Fibroblast of pulmonary artery (primary cell): ENCODE results near the gene FBLN2.

ENCODE experiments used
- DNase-seq: peaks from one replicate; pipeline ENCODE4 v3.0.0-alpha.2; 2010; ENCODE audit warnings: low read depth
- H3K4me3 ChIP-seq: replicated peaks from 2 replicates; pipeline ENCODE4 v1.5.1; 2011; ENCODE audit warnings: low read depth, mild to moderate bottlenecking, control low read depth, low read length, moderate library complexity
- CTCF ChIP-seq: IDR thresholded peaks from 2 replicates; pipeline ENCODE4 v1.5.1; 2011; ENCODE audit warnings: mild to moderate bottlenecking, control low read depth, low read length, inconsistent platforms; ENCODE audit errors: missing control alignments

The FBLN2 gene

GRCh38 chr3:13612829-13613228 is 63.9 kb downstream of the FBLN2 start:
- no peak for TF ChIP-seq CTCF
- no peak overlapping the region for H3K4me3 ChIP-seq
- DNase-seq: no peak

DNA sequence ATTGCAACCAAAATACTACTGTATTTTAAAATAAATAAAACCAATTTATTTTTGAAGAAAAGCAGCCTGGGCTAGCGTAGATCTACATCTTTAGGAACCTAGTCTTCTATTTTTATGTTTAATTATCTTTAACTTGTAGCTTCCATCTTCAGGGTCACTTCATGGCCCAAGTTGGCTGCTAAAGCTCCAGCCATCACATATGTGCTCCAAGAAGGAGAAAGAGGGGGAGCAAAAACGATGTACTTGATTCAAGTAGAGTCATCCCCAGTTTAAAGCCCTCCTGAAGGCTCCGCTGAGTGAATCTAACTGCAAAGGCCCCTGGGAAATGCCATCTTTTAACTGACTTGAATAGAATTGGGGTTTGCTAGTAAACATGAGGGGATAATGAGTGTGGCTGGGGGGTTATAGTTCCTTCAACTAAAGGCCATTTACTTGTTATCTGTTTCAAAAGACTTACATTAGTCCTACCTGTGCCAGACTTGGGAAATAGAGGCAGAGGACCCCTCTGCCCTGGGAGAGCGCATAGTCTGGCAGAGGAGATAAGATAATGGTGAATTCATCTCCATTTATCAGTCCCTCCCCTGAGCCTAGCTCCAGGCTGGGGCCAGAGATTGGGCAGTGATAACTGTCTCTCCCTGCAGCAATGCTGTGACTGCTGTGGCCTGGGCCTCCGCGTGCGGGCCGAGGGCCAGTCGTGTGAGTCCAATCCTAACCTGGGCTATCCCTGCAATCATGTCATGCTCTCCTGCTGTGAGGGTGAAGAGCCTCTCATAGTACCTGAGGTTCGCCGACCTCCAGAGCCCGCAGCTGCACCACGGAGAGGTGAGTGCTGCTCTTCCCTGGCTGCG is 64.6 kb downstream of the FBLN2 start:
- no peak for DNase-seq
- TF ChIP-seq CTCF: no peak
- H3K4me3 ChIP-seq: no peak overlapping the region

DNA sequence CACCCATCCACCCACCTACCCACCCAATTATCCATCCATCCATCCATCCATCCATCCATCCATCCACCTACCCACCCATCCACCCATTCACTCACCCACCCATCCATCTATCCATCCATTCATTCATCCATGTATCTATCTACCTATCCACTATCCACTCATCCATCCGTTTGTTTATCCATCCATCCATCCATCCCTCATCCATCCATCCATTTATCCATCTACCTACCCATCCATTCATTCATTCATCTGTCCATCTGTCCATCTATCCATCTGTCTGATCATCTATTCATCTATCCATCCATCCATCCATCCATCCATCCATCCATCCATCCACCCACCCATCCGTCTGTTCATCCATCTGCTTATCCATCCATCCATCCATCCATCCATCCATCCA is 65.7 kb downstream of the FBLN2 start:
- no peak for TF ChIP-seq CTCF

DNA sequence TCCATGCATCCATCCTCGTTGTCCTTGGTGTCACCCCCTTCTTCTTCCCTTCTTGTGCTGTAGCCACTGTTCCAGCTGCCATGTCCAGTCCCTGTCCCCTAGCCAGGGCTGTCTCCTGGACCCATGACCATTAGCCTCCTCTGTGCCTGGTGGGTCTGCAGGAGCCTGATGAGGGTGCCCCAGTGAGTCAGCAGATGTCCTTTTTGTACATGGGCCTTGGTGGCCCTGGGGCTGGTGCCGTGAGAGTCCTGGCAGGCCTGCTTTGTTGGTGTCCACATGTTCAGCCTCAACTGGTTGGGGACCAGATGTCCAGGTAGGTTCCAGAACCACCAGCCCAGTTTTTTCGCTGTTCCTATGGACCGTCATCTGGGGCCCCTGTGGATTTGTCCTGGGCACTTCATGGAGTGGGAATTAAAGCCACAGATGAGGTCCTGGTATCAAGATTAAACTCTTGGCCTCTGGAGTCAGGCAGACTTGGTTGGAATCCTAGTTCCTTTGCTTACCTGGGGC is 66.1 kb downstream of the FBLN2 start:
- TF ChIP-seq CTCF: no peak
- DNase-seq: no peak
- no peak overlapping the region for H3K4me3 ChIP-seq

More for the DNA sequence above, 65.7 kb downstream of the FBLN2 start:
- DNase-seq: no peak
- H3K4me3 ChIP-seq: no peak overlapping the region

- TF ChIP-seq CTCF: no peak
- DNase-seq: no peak
- no peak overlapping the region for H3K4me3 ChIP-seq
These were observed 67.4 kb downstream of the FBLN2 start for GRCh38 chr3:13616359-13616758.

DNA sequence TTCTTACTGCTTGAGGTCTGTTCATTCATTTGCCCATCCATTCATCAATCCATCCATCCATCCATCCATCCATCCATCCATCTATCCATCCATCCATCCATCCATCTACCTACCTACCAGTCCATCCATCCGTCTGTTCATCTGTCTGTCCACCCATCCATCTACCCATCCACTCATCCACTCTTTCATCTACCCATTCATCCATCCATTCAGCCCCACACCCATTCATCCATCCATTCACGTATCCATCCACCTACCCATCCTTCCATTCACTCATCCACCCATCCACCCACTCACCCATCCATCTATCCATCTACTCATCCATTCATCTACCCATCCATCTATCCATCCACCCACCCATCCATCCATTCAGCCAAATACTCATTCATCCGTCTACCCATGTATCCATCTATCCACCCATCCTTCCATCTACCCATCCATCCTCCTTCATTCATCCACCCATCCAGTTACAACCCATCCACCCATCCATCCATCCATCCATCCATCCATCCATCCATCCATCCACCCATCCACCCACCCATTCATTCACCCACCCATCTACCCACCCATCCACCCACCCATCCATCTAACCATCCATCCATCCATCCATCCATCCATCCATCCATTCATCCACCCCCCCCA is 68.3 kb downstream of the FBLN2 start:
- H3K4me3 ChIP-seq: no peak overlapping the region
- no peak for TF ChIP-seq CTCF
- no peak for DNase-seq
